HL-60 (cell line): ENCODE measurements around the gene OR10G8.
"Not testable (repeated sequence)": the region's sequence is repeated elsewhere in the genome, so short reads cannot be mapped to it uniquely, and the experiment has no call there.

Experiments used
- DNase-seq, 2 experiments: peaks; one replicate each; pipeline ENCODE4 v3.0.0-alpha.2; 2010 to 2020; ENCODE audit warnings: low read depth in 1 of 2, low spot score in 1 of 2
- H3K27ac ChIP-seq: fragments of 250-450 bp; sonication (Bioruptor Pico); replicated peaks from 2 replicates; pipeline ENCODE4 v1.5.1; 2020; ENCODE audit warnings: mild to moderate bottlenecking, moderate library complexity
- H3K27me3 ChIP-seq: fragments of 250-450 bp; sonication (Bioruptor Pico); 2 replicates; pipeline ENCODE4 v1.5.1; 2021; ENCODE audit warnings: mild to moderate bottlenecking, moderate library complexity; ENCODE audit not compliant: insufficient read depth, poor library complexity, severe bottlenecking
- H3K4me3 ChIP-seq: replicated peaks from 2 replicates; pipeline ENCODE4 v1.5.1; 2011; ENCODE audit warnings: mild to moderate bottlenecking, control low read depth, low read length; ENCODE audit not compliant: insufficient read depth
- GABPA ChIP-seq: IDR thresholded peaks from 2 replicates; pipeline ENCODE4 v1.6.1; 2012; ENCODE audit warnings: low read depth
- POLR2AphosphoS5 ChIP-seq: IDR thresholded peaks from 2 replicates; pipeline ENCODE4 v1.6.1; 2012; ENCODE audit warnings: low read depth
- SPI1 ChIP-seq: IDR thresholded peaks from 2 replicates; pipeline ENCODE4 v1.6.1; 2012; ENCODE audit warnings: low read depth, mild to moderate bottlenecking, borderline replicate concordance
- TF ChIP-seq, protein P1 (sequence below): IDR thresholded peaks from one replicate; pipeline ENCODE4 v1.5.1; 2011; ENCODE audit warnings: low read length, control low read depth, inconsistent platforms; ENCODE audit not compliant: insufficient read depth
- TF ChIP-seq, protein P2 (sequence below): IDR thresholded peaks from 2 replicates; pipeline ENCODE4 v1.6.1; 2012; ENCODE audit warnings: low read depth; ENCODE audit not compliant: insufficient replicate concordance

Gene OR10G8

DNA sequence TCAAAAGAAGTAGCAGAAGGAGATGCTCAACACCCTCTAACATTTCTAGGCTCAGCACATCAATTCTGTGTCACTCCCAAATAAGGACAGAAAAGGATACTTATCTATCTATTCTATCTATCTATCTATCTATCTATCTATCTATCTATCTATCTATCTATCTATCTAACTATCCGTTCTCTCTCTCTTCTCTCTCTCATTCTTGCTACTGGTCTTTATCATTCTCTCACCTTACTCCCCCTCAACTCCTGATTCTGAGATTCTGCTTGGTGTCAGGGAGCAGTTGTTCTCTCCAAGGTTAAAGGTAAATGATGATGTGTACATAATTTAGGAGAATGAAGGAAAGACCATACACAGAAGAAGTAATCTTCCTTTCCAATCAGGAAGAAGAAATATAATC, 31.5 kb upstream of the OR10G8 start, which contains the start of gene OR10G6:
Gene OR10G6 (minus strand): TSS at position 43 of the 400 bp plus-strand sequence. CDS start 0 bp downstream, at position 43.
- no peak within 1 kb of the TSS for H3K27ac ChIP-seq
- DNase-seq: no peak
- no peaks in the 10 kb centered on the region for H3K27me3 ChIP-seq
- TF ChIP-seq POLR2AphosphoS5 (no peak), SPI1 (no peak), GABPA (no peak)
- TF ChIP-seq, protein P1, sequence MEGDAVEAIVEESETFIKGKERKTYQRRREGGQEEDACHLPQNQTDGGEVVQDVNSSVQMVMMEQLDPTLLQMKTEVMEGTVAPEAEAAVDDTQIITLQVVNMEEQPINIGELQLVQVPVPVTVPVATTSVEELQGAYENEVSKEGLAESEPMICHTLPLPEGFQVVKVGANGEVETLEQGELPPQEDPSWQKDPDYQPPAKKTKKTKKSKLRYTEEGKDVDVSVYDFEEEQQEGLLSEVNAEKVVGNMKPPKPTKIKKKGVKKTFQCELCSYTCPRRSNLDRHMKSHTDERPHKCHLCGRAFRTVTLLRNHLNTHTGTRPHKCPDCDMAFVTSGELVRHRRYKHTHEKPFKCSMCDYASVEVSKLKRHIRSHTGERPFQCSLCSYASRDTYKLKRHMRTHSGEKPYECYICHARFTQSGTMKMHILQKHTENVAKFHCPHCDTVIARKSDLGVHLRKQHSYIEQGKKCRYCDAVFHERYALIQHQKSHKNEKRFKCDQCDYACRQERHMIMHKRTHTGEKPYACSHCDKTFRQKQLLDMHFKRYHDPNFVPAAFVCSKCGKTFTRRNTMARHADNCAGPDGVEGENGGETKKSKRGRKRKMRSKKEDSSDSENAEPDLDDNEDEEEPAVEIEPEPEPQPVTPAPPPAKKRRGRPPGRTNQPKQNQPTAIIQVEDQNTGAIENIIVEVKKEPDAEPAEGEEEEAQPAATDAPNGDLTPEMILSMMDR: no peak
- TF ChIP-seq, protein P2, sequence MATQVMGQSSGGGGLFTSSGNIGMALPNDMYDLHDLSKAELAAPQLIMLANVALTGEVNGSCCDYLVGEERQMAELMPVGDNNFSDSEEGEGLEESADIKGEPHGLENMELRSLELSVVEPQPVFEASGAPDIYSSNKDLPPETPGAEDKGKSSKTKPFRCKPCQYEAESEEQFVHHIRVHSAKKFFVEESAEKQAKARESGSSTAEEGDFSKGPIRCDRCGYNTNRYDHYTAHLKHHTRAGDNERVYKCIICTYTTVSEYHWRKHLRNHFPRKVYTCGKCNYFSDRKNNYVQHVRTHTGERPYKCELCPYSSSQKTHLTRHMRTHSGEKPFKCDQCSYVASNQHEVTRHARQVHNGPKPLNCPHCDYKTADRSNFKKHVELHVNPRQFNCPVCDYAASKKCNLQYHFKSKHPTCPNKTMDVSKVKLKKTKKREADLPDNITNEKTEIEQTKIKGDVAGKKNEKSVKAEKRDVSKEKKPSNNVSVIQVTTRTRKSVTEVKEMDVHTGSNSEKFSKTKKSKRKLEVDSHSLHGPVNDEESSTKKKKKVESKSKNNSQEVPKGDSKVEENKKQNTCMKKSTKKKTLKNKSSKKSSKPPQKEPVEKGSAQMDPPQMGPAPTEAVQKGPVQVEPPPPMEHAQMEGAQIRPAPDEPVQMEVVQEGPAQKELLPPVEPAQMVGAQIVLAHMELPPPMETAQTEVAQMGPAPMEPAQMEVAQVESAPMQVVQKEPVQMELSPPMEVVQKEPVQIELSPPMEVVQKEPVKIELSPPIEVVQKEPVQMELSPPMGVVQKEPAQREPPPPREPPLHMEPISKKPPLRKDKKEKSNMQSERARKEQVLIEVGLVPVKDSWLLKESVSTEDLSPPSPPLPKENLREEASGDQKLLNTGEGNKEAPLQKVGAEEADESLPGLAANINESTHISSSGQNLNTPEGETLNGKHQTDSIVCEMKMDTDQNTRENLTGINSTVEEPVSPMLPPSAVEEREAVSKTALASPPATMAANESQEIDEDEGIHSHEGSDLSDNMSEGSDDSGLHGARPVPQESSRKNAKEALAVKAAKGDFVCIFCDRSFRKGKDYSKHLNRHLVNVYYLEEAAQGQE: no peak
- no peak within 1 kb of the TSS for H3K4me3 ChIP-seq

DNA sequence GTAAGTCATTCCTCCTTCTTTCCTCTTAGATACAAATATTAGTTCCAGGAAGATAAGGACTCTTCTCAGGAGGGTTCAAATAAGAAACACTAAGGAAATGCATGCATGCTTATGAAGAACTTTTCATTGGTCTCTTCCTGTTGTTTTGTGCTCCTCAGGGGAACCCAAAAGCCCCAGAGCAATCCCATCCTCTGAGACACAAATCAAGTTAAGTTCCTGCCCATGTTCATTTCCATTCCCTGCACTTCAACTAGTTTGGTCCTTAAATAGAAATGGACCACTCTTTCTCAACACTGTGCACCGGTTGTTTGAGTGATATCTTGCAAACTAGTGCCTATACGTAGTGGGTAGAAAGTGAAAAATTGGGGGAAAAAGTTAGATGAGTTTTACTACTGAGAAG, 13.9 kb upstream of the OR10G8 start, which contains the start of gene OR10G4:
Gene OR10G4 (plus strand): TSS at position 301 of the 400 bp plus-strand sequence. CDS start 2,578 bp downstream, outside the sequence.
- H3K27ac ChIP-seq: no peak within 1 kb of the TSS
- DNase-seq: no peak
- peaks cover 4% of the 10 kb centered on the region for H3K27me3 ChIP-seq
- no peak within 1 kb of the TSS for H3K4me3 ChIP-seq
- TF ChIP-seq POLR2AphosphoS5 (no peak), SPI1 (no peak)
- TF ChIP-seq, protein P2: no peak

DNA sequence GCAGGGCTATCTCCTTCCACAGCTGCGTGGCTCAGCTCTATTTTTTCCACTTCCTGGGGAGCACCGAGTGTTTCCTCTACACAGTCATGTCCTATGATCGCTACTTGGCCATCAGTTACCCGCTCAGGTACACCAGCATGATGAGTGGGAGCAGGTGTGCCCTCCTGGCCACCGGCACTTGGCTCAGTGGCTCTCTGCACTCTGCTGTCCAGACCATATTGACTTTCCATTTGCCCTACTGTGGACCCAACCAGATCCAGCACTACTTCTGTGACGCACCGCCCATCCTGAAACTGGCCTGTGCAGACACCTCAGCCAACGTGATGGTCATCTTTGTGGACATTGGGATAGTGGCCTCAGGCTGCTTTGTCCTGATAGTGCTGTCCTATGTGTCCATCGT, 10.8 kb upstream of the OR10G8 start:
- H3K27ac ChIP-seq, H3K27me3 ChIP-seq, H3K4me3 ChIP-seq, DNase-seq: not testable (repeated sequence)

DNA sequence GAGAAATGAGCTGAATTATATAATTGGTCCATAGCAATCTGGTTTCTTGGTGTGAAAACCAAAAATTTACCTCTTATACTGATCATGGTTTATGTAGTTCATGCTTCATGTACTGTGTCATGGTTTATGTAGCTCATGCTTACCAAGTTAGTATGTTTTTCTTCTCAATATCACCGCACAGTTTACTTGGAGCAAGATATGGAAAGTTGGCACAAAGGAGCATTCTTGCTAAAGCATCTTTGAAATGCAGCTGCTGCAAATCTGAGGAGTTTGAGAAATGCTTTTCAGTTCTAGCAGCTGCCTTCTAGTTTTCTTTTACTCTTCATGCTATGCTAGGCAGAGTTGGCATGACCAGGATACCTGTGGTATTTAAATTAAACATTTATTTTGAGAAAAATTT, 10.1 kb downstream of the OR10G8 start:
- TF ChIP-seq, protein P2: no peak
- TF ChIP-seq GABPA (no peak), POLR2AphosphoS5 (no peak), SPI1 (no peak)
- TF ChIP-seq, protein P1: no peak
- no peak overlapping the region for H3K27ac ChIP-seq
- no peak overlapping the region for H3K4me3 ChIP-seq
- H3K27me3 ChIP-seq: no peaks in the 10 kb centered on the region
- no peak for DNase-seq
